Heart left ventricle (tissue), 13 donors: ENCODE measurements around the gene FRMD1.

ENCODE experiments used
- CTCF ChIP-seq, 12 donors: fragments of 200-600 bp; sonication (generic) in 4 of 12; IDR thresholded peaks; one replicate each; pipeline versions ENCODE4 v1.5.0 to v1.8.0; 2018 to 2022; ENCODE audit warnings: antibody characterized with exemption in 12 of 12, mild to moderate bottlenecking in 5 of 12
- POLR2A ChIP-seq, 2 donors: fragments of 450-650 bp; IDR thresholded peaks; one replicate each; pipeline ENCODE4 v1.6.1; 2017; ENCODE audit warnings: antibody characterized with exemption in 2 of 2, mild to moderate bottlenecking in 2 of 2, moderate library complexity in 2 of 2
- donor health status: ischemic (EF 13 %, LVEDD 7.1; RV severe dilation, severe dysfunction).
- donor health status: DM: no; HTN: yes; CAD: no.
- donor health status: DM: no; HTN: no; CAD: no.
- donor health status: ischemic (EF 25% LVEDD 6.9; RV normal size, moderate dysfunction).
- donor health status: ischemic (EF 25% LVEDD 5.7; RV mildly dilated, moderate dysfunction).
- donor health status: ischemic (EF 35%, LVEDD 5.7; RV mildly dilated, moderate dysfunction).
- donor health status: nonischemic (EF 11% LVEDD 7.7; RV severe dilation, severe dysfunction).
- donor health status: DM: yes; HTN: yes; CAD: no.
- donor health status: PGD.
- donor health status: ischemic (EF 29% LVEDD 5.4; RV normal size, mild dysfunction).
- donor health status: nonischemic (EF 23%, LVEDD 6.1; RV moderate dilation, normal function).

- no peak for TF ChIP-seq CTCF (IDR thresholded peaks at IDR 0.05)
- TF ChIP-seq POLR2A (IDR thresholded peaks at IDR 0.05), result no peak
Observed at GRCh38 chr6:168071620-168072019, 7.4 kb downstream of the FRMD1 start.
